ENCODE data around the gene KRT82.
"Not testable (repeated sequence)": the region's sequence is repeated elsewhere in the genome, so short reads cannot be mapped to it uniquely, and the experiment has no call there.

KRT82 gene

DNA sequence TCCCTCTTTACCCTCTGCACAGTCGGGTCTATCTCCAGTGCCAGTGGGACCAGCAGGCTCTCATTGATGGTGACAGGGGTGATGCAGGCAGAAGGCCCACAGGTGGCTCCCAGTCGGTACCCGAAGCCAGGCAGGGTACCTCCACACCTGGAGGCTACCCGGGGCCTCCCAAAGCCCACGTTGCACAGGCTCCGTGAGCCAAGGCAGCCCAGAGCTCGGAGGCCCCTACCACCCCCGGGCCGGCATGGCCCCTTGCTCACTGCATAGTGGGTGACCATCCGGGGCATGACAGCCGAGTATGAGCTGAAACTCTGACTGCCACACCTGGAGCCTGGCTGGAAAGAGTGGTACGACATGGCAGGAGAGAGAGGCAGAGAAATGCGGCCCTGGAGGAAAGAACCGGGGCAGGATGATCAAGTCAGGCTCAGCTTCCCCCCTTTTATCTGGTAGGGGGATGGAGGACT, at the start of gene KRT82:
Gene KRT82, minus strand, starts transcription at position 414 of the 464 bp plus-strand sequence. Its CDS starts 58 bp downstream, at position 356.
- in situ Hi-C loops (cut with MboI; ENCODE audit: low pct_unique_long_range_greater_than_20kb, low sequenced_read_pairs): no loop called here
- no peak for DNase-seq

DNA sequence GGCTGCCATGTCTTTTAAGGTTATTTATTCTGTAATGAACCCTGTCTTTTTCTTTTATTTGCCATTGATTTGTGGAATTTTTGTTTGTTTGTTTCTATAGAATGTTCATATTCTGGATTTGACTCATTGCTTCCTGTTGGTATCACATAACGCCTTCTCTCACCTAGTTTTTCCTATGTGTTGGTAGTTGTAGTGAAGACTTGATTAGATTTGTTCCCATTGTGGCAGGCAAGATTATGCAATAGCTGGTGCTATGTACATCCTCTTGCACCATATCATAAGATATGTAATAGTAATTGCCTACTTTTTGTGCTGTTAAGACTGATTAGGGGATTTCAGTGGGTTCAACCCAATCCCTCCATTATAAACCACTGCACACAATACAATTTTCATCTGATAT, 49.7 kb upstream of the KRT82 start:
- DNase-seq: no peak
- in situ Hi-C loops (cut with MboI; ENCODE audit: low pct_unique_long_range_greater_than_20kb, low sequenced_read_pairs): no loop called here

DNA sequence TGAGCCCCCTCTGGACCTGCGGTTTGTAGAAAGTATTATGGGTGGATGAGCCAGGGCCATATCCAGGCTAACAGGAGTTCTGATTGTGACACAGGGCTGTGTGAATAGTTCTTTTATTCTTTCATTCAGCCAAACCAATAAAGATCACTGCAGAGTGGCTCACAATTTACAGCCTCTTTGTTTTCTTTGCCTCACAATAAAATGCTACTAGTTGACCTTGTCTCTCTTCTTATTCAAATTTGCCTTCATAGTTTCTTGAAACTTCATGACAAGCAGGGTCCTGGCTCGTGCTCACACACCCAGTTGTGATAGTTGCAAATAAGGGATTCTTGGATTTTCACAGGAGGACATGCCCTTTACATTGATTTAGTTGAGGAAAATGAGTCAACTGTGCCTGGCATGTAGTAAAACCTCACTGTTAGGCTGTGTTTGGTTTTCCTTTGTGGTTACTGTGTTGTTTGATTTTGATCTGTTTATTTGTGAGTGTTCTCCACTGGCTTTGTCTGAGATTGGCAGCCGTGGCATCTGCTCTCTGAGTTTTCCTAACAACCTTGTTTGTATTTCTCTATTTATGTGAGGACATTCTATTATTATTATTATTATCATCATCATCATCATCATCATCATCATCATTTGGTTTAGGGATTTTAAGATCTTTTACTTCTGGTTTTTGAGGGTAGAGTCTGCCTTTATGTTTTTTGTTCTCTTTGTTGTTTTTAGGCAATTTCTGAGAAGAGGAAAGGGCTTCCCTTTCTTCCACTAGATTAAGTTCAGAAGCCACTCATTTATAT, 48.5 kb upstream of the KRT82 start:
- in situ Hi-C loops (cut with MboI; ENCODE audit: low pct_unique_long_range_greater_than_20kb, low sequenced_read_pairs): no loop called here

DNA sequence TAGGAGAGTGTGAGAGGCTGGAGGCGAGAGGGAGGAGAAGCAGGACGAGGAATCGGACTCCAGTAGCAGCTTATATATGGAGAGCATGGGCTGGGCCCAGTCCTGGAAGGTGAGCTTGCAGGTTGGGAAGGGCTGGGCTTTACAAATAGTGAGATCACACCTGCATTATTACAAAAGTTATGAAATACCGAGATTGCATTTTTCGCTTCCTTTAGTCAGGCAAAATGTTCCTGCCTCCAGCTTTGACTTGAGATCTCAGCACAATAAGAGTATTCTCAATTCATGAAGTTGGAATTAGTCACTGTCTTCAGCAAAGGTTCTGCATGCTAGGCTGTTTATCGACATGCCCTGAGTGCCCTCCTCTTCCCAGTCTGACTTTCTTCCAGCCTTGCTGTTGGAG, 46.0 kb upstream of the KRT82 start, which contains the start of gene KRT6B:
Gene KRT6B, minus strand, starts transcription at position 46 of the 400 bp plus-strand sequence. CDS start 68 bp downstream, outside the sequence.
- DNase-seq: no peak
- in situ Hi-C loops (cut with MboI; ENCODE audit: low pct_unique_long_range_greater_than_20kb, low sequenced_read_pairs): no loop called here

More for the DNA sequence above, 48.5 kb upstream of the KRT82 start:
- no peak for DNase-seq

DNA sequence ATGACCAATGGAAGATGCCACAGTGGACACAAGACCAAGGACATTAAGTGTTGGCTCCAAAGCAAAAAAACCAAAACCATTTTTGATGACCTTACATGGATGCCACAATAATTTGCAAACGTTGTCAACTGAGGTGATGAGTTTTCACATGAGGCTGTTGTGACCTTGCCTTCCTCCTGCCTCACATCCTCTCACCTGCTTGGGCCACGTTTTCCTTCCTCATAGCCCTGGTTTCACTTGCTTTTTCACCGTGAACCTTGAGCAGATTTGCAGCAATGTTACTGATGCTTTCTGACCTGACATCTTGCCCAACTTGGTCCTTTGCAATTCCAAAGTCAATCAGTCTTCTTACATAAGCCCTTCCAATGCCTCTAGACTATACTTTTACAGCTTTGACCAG, 42.1 kb upstream of the KRT82 start:
- DNase-seq: no peak

DNA sequence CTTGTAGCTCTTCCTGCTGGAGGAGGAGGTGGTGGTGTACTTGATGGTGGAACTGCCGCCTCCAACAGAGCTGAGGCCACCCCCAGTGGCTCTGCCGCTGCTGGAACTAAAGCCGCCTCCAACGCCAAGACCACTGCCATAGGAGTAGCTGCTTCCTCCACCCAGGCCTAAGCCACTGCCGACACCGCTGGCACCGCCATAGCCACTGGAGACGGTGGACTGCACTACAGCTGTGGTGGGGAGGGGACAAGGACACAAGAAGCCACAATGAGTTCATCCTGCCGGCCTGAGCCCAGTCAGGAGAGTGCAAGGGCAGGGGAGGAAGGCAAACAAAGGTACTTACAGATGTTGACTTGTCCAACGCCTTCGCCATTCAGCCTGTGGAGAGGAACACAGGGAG, 41.1 kb upstream of the KRT82 start:
- DNase-seq; in situ Hi-C loops (cut with MboI; ENCODE audit: low pct_unique_long_range_greater_than_20kb, low sequenced_read_pairs): not testable (repeated sequence)

More for the DNA sequence above, 42.1 kb upstream of the KRT82 start:
- in situ Hi-C loops (cut with MboI; ENCODE audit: low pct_unique_long_range_greater_than_20kb, low sequenced_read_pairs): no loop called here

DNA sequence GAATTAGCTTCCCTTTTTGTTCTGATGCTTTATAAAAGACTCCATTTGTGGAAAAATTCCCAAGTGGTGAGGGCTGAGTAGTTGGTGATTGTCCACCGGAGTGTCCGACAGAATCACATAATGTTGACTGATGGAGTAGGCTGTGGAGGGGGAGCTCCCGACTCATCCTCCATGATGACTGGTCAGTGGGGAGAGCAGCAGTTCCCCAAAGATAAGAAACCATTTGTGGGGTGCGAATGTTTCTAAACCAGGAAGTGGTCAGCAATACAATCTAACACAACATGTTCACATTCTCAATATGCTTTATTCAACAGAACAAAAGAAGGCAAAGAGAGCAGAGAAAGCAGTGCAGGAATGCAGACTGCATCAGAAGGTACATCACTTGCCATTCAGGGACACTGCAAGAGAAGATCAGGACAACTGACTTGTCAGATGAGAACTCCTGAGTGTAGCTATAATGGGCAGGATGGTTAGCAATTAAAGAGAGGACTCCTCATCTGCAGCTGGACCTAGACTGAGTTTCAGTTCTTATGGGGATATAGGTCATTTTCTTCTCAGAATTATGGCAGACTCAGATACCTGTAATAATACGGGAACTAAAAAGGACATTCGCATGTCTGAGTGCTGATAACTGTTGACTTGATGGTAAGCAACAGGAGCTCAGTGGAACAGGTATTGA, 40.4 kb upstream of the KRT82 start:
- no peak for DNase-seq
- in situ Hi-C loops (cut with MboI; ENCODE audit: low pct_unique_long_range_greater_than_20kb, low sequenced_read_pairs): no loop called here

DNA sequence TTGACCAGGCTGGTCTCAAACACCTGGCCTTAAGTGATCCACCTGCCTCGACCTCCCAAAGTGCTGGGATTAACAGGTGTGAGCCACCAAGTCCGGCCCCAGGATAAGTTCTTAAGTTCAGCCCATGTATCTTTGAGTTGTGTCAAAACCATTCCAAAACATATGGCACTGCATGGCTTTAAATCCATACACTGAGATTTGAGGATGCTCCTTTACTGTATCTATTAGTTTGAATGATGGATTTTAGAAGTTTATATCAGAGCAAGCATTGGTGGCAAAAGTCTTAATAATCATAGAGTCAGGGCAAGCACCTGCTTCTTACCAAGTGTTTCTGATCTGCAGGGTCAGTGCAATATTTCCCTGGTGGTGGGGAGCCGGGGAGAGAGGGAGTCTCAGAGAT, 39.7 kb upstream of the KRT82 start:
- DNase-seq: no peak
- in situ Hi-C loops (cut with MboI; ENCODE audit: low pct_unique_long_range_greater_than_20kb, low sequenced_read_pairs): no loop called here

DNA sequence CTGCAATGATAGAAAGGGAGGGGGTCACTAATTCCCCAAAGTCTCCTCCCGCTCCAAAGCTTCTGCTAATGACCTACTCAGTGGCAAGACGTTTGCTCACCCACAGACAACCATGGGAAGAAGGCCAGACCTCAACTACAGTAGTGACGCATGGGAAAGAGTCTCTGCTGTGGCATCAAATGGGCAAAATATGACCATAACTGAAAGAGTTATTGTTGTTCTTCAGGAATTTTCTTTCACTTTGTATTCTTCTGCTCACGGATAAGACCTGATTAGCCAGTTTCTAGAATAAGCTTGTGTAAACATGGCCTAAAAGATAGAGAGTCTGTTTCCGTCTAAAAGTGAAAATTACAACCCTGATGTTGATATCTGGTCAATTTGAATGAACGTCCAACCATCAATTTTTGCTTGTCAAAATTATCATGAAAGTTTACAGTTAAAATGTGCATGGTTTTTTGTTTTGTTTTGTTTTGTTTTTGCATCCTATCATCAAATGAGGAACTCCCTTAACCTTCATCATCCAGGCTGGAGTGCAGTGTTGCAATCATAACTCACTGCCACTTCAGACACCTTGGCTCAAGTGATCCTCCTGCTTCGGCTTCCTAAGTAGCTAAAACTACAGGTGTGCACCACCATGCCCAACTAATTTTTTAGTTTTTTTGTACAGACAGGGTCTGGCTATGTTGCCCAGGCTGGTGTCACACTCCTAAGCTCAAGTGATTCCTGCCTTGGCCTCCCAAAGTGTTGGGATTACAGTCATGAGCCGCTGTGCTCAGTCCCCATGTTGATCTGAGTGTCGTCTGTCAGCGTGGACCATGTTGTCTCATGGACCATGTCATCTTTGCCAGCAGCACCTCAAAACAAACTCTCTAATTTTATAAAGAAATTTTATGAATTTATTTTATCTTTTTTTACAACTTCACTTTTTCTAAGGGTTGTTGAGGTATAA, 38.8 kb upstream of the KRT82 start:
- in situ Hi-C loops (cut with MboI; ENCODE audit: low pct_unique_long_range_greater_than_20kb, low sequenced_read_pairs): no loop called here
- DNase-seq: no peak

DNA sequence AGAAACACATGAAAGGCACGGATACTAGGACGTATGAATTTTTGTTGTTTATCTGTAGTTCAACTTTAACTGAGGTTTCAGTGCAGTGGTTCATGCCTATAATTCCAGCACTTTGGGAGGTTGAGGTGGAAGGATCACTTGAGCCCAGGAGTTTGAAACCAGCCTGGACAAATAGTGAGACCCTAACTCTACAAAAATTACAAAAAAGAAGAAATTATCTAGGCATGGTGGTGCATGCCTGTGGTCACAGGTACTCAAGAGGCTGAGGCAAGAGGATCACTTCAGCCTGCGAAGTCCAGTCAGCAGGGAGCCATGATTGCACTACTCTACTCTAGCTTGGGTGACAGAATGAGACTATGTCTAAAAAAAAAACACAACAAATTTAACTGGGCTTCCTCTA, 37.8 kb upstream of the KRT82 start:
- in situ Hi-C loops (cut with MboI; ENCODE audit: low pct_unique_long_range_greater_than_20kb, low sequenced_read_pairs): no loop called here
- no peak for DNase-seq

DNA sequence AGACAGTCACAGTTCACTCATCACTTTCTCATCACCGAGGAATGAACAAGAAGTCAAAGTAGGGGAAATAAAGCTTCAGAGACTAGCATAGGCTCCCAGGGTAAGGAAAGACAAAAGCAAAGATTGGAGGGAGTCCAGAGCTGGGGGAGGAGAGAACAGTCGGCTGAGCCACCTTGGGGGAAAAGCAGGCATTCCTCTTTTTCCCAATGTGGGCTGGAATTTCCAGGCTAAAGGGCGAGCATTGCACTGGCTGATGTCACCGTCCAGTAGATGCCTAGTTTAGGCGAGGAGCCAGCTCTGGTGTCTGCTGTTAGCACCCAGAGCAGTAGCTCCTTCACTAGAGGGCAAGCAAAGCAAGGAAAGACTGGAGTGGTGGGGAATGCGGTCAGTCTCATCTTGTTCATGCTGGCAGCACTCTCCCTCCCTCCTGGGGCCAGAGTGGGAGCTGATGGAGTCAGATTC, 36.5 kb upstream of the KRT82 start:
- in situ Hi-C loops (cut with MboI; ENCODE audit: low pct_unique_long_range_greater_than_20kb, low sequenced_read_pairs): no loop called here
- DNase-seq: no peak

DNA sequence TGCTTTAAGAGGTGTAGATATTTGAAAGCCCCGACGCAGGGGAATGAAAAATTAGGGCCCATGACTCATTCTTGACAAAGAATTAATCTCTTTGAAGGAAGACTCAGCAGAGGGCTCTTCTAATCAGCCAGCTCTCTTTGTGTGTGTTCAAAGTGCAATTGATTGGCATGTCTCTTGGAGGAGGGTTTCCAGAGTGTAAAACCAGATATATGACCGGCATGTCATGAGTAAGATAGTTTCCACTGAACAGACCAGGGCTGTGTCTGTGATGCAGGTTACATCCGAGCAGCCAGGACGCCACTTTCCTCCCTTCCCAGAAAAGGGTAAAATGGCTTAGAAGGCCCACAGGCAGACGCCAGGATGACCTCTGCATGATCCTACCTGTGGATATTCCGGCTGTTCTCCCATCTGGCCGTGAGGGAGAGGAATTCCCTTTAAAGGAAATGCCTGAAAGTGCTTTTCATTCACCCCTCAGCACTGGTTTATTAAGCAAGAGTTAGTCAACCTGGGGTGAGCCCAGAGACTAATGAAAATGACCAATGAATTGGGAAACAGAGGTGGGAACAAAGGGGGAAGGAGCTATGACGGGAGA, 35.3 kb upstream of the KRT82 start:
- in situ Hi-C loops (cut with MboI; ENCODE audit: low pct_unique_long_range_greater_than_20kb, low sequenced_read_pairs): no loop called here
- no peak for DNase-seq

DNA sequence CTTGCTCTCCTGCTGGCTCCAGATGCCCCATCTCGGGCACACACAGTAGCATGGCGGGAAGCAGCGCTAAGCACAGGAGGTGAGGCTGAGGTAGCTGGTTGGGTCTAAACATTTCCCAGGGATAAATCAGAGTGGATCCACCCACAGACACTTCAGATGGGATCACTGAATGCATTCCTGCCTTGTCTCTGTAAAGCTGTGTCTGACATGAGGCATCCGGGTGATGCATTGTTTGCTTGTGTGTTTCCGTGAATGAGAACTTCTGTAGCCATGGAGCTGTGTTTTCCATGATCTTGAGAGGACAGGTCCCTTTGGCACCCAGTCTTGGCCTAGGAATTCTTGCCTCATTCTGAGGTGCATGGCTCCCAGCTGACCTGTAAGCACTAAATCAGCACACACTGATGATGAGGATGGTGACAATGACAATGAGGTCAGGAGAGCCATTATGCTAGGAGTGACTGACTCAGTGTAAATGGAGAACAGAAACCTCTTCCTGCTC, 34.7 kb upstream of the KRT82 start:
- DNase-seq: no peak
- in situ Hi-C loops (cut with MboI; ENCODE audit: low pct_unique_long_range_greater_than_20kb, low sequenced_read_pairs): no loop called here

DNA sequence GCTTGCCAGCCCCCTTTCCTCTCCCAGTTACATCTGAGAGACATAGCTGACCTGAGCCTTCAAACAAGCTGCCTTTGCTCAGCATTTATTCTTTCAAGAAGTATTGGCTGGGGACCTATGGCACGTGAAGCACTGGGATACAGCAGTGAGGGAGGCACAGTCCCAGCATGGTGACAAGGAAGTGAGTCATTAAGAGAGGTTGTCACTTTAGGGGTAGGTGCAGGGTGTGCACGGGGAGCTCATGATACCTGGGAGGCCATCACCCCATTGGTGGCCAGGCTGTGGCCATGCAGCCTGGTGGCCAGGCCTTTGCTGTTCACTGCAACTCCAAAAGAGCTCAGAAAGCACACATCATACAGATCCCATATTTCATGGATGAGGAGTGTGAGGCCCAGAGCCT, 33.7 kb upstream of the KRT82 start:
- in situ Hi-C loops (cut with MboI; ENCODE audit: low pct_unique_long_range_greater_than_20kb, low sequenced_read_pairs): no loop called here
- DNase-seq: no peak

DNA sequence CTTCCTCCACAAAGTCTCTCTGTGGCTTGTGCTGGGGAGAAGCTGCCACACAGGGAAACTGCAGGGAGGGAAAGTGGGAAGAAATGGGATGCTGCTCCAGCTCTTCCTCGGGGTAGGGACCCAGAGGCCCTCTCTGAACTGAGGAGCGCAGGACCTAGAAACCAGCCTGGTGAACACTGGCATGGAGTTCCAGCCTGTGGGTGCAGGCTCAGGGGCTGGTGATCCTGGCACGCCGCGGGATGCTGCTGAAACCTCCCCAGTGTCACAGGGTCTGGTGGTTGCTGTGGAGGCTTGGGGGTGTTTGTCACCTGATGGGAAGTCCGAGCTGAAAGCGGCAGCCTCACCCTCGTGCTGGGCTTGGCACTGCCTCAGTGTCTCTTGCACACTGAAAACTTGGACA, 33.3 kb upstream of the KRT82 start:
- in situ Hi-C loops (cut with MboI; ENCODE audit: low pct_unique_long_range_greater_than_20kb, low sequenced_read_pairs): no loop called here
- DNase-seq: no peak

DNA sequence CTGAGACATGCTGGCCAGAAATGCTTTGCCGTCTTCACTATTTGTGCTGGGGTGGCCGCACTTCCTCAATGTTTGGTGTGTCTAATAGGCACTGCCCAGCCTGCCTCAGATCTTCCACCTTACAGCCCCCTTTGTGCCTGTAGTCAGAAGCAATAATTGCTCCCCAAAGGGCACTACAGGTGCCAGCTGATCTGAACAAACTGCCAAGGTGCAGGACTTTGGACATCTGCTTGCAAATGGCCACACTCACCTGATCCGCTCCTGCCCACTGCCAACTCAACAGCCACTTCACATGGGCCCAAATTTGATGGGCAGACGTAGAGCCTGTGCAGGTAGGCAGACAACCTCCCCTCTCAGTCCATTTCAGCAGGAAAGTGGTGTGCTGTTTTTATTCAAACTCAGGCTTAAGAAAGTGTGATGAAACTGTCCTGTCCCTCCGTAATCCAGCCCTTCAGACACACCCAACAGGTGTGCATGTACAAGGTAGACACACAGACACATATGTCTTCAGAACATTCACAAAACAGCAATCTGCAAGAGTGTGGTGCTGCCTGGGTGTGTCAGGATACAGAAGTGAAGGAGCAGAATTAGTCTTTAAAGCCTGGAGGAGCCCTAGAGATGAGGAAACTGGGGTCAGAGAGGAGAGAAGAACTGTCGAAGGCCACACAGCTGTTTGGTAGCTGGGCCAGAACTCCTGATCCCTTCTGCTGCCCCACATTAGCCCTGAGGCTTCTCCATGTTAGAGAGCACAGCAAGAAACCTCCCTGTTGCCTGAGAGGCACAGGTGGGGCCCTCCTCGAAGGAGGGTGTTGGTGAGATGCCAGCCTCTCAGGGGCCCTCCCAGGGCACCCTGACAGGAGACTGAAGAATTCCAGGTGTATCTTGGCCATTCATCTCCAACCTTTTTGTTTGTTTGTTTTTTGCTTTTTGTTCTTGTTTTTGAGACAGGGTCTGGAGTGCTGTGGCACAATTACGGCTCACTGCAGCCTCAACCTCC, 32.5 kb upstream of the KRT82 start:
- in situ Hi-C loops (cut with MboI; ENCODE audit: low pct_unique_long_range_greater_than_20kb, low sequenced_read_pairs): no loop called here
- DNase-seq: no peak

DNA sequence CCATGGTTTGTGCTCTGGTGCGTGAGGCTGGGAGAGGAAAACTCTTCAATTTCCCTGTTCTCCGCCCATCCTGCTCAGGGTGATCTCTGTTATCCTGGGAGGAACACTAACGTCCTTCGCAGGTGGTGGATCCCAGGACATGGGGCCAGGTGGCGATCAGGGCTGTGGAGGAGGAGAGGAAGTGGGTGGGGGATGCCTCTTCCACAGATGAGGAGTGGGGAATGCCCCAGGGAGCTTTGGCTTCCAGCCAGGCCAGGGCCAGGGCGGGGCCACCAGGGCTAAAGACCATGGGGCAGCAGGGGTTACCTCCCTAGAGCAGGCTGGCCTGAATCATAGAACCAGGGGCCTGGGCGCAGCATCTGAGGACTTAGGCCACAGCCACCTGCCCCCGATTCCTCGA, 31.4 kb upstream of the KRT82 start:
- in situ Hi-C loops (cut with MboI; ENCODE audit: low pct_unique_long_range_greater_than_20kb, low sequenced_read_pairs): no loop called here
- no peak for DNase-seq

Data from KBM-7 (cell line).